ENCODE results near the gene ZDHHC17. TPM values are rescaled to one million over a fixed set of nuclear protein-coding genes. Genes with fewer than 3 reads are reported as not detected.

Gene ZDHHC17
- total and polyA plus RNA-seq, 11 donors: 9.4 to 29.6 (median 18.0) TPM

DNA sequence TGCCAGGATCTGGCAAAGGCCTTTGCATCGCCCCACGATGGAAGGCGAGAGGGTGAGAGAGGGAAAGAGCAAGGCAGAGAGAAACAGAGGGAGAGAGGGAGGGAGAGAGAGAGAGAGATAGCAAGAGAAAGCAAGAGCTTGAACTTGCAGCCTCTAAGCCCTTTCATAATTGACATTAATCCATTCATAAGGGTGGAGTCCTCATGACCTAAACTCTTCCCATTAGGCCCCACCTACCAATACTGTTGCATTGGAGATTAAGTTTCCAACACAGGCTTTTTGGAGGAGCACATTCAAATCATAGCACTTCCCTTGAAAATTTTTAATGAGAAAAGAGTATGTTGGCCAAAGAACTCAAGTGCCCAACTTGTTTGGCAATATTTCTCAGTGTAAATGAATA lies 48.6 kb upstream of the ZDHHC17 start:
- TF ChIP-seq, protein P1, sequence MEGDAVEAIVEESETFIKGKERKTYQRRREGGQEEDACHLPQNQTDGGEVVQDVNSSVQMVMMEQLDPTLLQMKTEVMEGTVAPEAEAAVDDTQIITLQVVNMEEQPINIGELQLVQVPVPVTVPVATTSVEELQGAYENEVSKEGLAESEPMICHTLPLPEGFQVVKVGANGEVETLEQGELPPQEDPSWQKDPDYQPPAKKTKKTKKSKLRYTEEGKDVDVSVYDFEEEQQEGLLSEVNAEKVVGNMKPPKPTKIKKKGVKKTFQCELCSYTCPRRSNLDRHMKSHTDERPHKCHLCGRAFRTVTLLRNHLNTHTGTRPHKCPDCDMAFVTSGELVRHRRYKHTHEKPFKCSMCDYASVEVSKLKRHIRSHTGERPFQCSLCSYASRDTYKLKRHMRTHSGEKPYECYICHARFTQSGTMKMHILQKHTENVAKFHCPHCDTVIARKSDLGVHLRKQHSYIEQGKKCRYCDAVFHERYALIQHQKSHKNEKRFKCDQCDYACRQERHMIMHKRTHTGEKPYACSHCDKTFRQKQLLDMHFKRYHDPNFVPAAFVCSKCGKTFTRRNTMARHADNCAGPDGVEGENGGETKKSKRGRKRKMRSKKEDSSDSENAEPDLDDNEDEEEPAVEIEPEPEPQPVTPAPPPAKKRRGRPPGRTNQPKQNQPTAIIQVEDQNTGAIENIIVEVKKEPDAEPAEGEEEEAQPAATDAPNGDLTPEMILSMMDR (IDR thresholded peaks at IDR 0.05): no peak
- TF ChIP-seq POLR2A (IDR thresholded peaks at IDR 0.05): no peak
- ATAC-seq (no peak), DNase-seq (no peak)
- no peak overlapping the region for H3K4me3 ChIP-seq
- H3K36me3 ChIP-seq: no peaks in the 10 kb centered on the region
- H3K4me1 ChIP-seq: peaks cover 0 to 5% (median 0%) of the 10 kb centered on the region in 12 donors
- WGBS, 4 donors: 90 to 95% (median 93%) methylated on average over 3 of the region's 3 CpGs
- intact Hi-C loops (cut with DNase I): no loop called here
- no peaks in the 10 kb centered on the region for H3K9me3 ChIP-seq
- H3K27me3 ChIP-seq: no peaks in the 10 kb centered on the region
- H3K27ac ChIP-seq: no peak overlapping the region

- Histone ChIP-seq H3K27ac (no peak overlapping the region), H3K9me3 (no peaks in the 10 kb centered on the region), H3K27me3 (no peaks in the 10 kb centered on the region), H3K36me3 (no peaks in the 10 kb centered on the region), H3K4me3 (no peak overlapping the region), H3K4me1 (peaks cover 0 to 5% (median 0%) of the 10 kb centered on the region in 12 donors)
- 89 to 100% (median 93%) methylated on average over 1 of the region's 1 CpG for WGBS, 4 donors
- DNase-seq (no peak), ATAC-seq (no peak)
- TF ChIP-seq, protein P1 (IDR thresholded peaks at IDR 0.05): no peak
- TF ChIP-seq POLR2A (IDR thresholded peaks at IDR 0.05): no peak
- intact Hi-C loops (cut with DNase I): no loop called here
Measured at GRCh38 chr12:76717314-76717713, 46.6 kb upstream of the ZDHHC17 start.

GRCh38 chr12:76719171-76720041 lies 44.5 kb upstream of the ZDHHC17 start:
- no peaks in the 10 kb centered on the region for H3K9me3 ChIP-seq
- intact Hi-C loops (cut with DNase I): no loop called here
- ATAC-seq (no peak), DNase-seq (no peak)
- H3K36me3 ChIP-seq: no peaks in the 10 kb centered on the region
- TF ChIP-seq, protein P1 (IDR thresholded peaks at IDR 0.05): no peak
- TF ChIP-seq POLR2A (IDR thresholded peaks at IDR 0.05): no peak
- no peaks in the 10 kb centered on the region for H3K4me1 ChIP-seq
- H3K27me3 ChIP-seq: no peaks in the 10 kb centered on the region
- no peak overlapping the region for H3K27ac ChIP-seq
- no peak overlapping the region for H3K4me3 ChIP-seq
- 85 to 89% (median 86%) methylated on average over 5 of the region's 5 CpGs for WGBS, 4 donors

DNA sequence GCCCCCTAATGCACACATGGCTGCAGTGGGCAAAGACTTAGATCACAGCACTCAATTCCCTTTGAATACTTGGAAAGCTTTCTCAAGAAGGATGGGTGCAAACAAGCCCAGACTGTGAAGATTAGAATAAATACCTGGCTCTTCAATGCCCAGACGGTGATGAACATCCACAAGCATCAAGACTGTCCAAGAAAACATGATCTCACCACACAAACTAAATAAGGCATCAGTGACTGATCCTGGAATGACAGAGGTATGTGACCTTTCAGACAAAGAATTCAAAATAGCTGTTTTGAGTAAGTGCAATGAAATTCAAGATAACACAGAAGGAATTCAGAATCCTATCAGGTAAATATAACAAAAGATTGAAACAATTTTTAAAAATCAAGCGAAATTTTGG lies 43.8 kb upstream of the ZDHHC17 start:
- 62 to 77% (median 70%) methylated on average over 2 of the region's 2 CpGs for WGBS, 4 donors
- Histone ChIP-seq H3K27me3 (no peaks in the 10 kb centered on the region), H3K27ac (no peak overlapping the region), H3K9me3 (no peaks in the 10 kb centered on the region), H3K4me3 (no peak overlapping the region), H3K36me3 (no peaks in the 10 kb centered on the region), H3K4me1 (no peaks in the 10 kb centered on the region)
- intact Hi-C loops (cut with DNase I): no loop called here
- TF ChIP-seq, protein P1 (IDR thresholded peaks at IDR 0.05): no peak
- no peak for TF ChIP-seq POLR2A (IDR thresholded peaks at IDR 0.05)
- ATAC-seq: no peak
- no peak for DNase-seq
